Measurements from ENCODE around the gene HRAS. TPM values are rescaled to one million over a fixed set of nuclear protein-coding genes. Genes with fewer than 3 reads are reported as not detected.
A peak's percentile ranks its signal among the peaks of the same experiment; 100 is the strongest.

Gene HRAS
- total RNA-seq, 1 experiment from 2014 or later: 123 TPM

DNA sequence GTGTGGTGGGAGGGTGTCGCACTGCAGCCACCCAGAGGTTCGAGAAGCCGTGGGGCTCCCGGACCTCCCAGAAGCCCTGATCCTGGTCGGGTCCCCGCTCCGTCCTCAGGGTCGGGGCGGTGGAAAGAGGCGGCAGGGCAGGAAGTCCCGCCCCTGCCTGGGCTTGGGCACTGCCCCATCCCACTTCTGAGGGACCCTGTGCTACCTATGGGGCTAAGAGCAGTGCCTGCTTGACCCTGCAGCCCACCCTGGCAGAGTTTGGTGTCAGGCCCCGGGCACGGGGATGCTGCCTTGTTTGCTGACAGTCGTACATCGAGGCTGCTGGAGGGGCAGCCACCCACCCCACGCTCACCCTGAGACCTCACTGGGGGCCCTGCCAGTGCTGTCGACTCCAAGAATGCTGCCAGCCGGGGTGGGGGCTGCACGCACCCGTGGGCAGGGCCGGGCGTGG, 47.8 kb downstream of the HRAS start:
- no peak for DNase-seq (ENCODE audit: unreplicated experiment)
- H3K4me1 Mint-ChIP-seq (ENCODE audit: insufficient read depth, unreplicated experiment): no peaks in the 10 kb centered on the region
- ChIA-PET POLR2A (no interaction called here), CTCF (no interaction called here)
- intact Hi-C loops (cut with micrococcal nuclease): no loop called here
- no TSS peak for BruUV-seq (replicated peaks)
- peaks cover 10% of the 10 kb centered on the region for H3K36me3 Mint-ChIP-seq (ENCODE audit: insufficient read depth, unreplicated experiment)
- TF ChIP-seq, protein P1, sequence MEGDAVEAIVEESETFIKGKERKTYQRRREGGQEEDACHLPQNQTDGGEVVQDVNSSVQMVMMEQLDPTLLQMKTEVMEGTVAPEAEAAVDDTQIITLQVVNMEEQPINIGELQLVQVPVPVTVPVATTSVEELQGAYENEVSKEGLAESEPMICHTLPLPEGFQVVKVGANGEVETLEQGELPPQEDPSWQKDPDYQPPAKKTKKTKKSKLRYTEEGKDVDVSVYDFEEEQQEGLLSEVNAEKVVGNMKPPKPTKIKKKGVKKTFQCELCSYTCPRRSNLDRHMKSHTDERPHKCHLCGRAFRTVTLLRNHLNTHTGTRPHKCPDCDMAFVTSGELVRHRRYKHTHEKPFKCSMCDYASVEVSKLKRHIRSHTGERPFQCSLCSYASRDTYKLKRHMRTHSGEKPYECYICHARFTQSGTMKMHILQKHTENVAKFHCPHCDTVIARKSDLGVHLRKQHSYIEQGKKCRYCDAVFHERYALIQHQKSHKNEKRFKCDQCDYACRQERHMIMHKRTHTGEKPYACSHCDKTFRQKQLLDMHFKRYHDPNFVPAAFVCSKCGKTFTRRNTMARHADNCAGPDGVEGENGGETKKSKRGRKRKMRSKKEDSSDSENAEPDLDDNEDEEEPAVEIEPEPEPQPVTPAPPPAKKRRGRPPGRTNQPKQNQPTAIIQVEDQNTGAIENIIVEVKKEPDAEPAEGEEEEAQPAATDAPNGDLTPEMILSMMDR (IDR thresholded peaks at IDR 0.05; ENCODE audit: unreplicated experiment): no peak
- no peak overlapping the region for H3K4me3 Mint-ChIP-seq (ENCODE audit: unreplicated experiment)
- no peaks in the 10 kb centered on the region for H3K27me3 Mint-ChIP-seq (ENCODE audit: insufficient read depth, unreplicated experiment)
- H3K9me3 Mint-ChIP-seq (ENCODE audit: unreplicated experiment): no peaks in the 10 kb centered on the region
- H3K27ac Mint-ChIP-seq (ENCODE audit: low read depth, unreplicated experiment): no peak overlapping the region

GRCh38 chr11:486189-486588, 49.2 kb downstream of the HRAS start:
- H3K9me3 Mint-ChIP-seq (ENCODE audit: unreplicated experiment): no peaks in the 10 kb centered on the region
- H3K27ac Mint-ChIP-seq (ENCODE audit: low read depth, unreplicated experiment): no peak overlapping the region
- no peaks in the 10 kb centered on the region for H3K27me3 Mint-ChIP-seq (ENCODE audit: insufficient read depth, unreplicated experiment)
- intact Hi-C loops (cut with micrococcal nuclease): no loop called here
- POLR2A ChIA-PET: no interaction called here
- H3K4me1 Mint-ChIP-seq (ENCODE audit: insufficient read depth, unreplicated experiment): no peaks in the 10 kb centered on the region
- H3K4me3 Mint-ChIP-seq (ENCODE audit: unreplicated experiment): no peak overlapping the region
- no peak for DNase-seq (ENCODE audit: unreplicated experiment)
- BruUV-seq (replicated peaks): no TSS peak
- TF ChIP-seq, protein P1 (IDR thresholded peaks at IDR 0.05; ENCODE audit: unreplicated experiment): no peak
- CTCF ChIA-PET: no interaction called here
- peaks cover 6% of the 10 kb centered on the region for H3K36me3 Mint-ChIP-seq (ENCODE audit: insufficient read depth, unreplicated experiment)

DNA sequence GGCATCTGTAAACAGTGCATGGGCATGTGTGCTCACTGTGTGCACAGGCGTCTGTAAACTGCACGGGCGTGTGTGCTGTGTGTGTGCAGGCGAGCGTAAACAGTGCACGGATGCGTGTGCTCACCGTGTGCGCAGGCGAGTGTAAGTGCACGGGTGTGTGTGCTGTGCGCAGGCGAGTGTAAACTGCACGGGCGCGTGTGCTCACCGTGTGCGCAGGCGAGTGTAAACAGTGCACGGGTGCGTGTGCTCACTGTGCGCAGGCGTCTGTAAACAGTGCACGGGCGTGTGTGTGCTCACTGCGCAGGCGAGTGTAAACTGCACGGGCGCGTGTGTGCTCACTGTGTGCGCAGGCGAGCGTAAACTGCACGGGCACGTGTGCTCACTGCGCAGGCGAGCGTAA, 50.8 kb downstream of the HRAS start:
- ChIA-PET POLR2A (no interaction called here), CTCF (no interaction called here)
- no peak for DNase-seq (ENCODE audit: unreplicated experiment)
- no peaks in the 10 kb centered on the region for H3K27me3 Mint-ChIP-seq (ENCODE audit: insufficient read depth, unreplicated experiment)
- H3K9me3 Mint-ChIP-seq (ENCODE audit: unreplicated experiment): no peaks in the 10 kb centered on the region
- no peaks in the 10 kb centered on the region for H3K4me1 Mint-ChIP-seq (ENCODE audit: insufficient read depth, unreplicated experiment)
- TF ChIP-seq, protein P1 (IDR thresholded peaks at IDR 0.05; ENCODE audit: unreplicated experiment): no peak
- H3K36me3 Mint-ChIP-seq (ENCODE audit: insufficient read depth, unreplicated experiment): peaks cover 6% of the 10 kb centered on the region
- H3K27ac Mint-ChIP-seq (ENCODE audit: low read depth, unreplicated experiment): no peak overlapping the region
- no TSS peak for BruUV-seq (replicated peaks)
- H3K4me3 Mint-ChIP-seq (ENCODE audit: unreplicated experiment): no peak overlapping the region
- intact Hi-C loops (cut with micrococcal nuclease): no loop called here

Small RNA genes lying within 50 kb of the gene (microRNA-seq; reads per million reads assigned to microRNA genes)
- 168 reads per million, percentile 76 among the genes with 10 or more reads in this experiment for gene MIR210

Other genes starting within 250 kb of the HRAS start
- 6.3 and 8.5 TPM in 2 replicates for gene PGGHG, start 246.4 kb downstream of the HRAS start, total RNA-seq (2022)
- gene IFITM5, start 236.1 kb downstream of the HRAS start, total RNA-seq (2022): not detected in 2 replicates
- 288 and 314 TPM in 2 replicates for gene IFITM2, start 227.8 kb downstream of the HRAS start, total RNA-seq (2022)
- 1.8 and 4.8 TPM in 2 replicates for gene IFITM1, start 221.5 kb downstream of the HRAS start, total RNA-seq (2022)
- 415 and 497 TPM in 2 replicates for gene IFITM3, start 214.7 kb downstream of the HRAS start, total RNA-seq (2022)
- 20.0 and 25.9 TPM in 2 replicates for gene B4GALNT4, start 166.1 kb downstream of the HRAS start, total RNA-seq (2022)
- gene PKP3, start 141.4 kb downstream of the HRAS start, total RNA-seq (2022): 129 and 177 TPM in 2 replicates
- gene SIGIRR, start 120.6 kb downstream of the HRAS start, total RNA-seq (2022): 6.2 and 7.7 TPM in 2 replicates
- gene ANO9, start 93.6 kb downstream of the HRAS start, total RNA-seq (2022): 7.2 and 9.4 TPM in 2 replicates
- gene PTDSS2, start 85.3 kb downstream of the HRAS start, total RNA-seq (2022): 28.2 and 29.4 TPM in 2 replicates
- 288 TPM in 2 replicates for gene RNH1, start 28.3 kb downstream of the HRAS start, total RNA-seq (2022)
- 0.54 and 0.75 TPM in 2 replicates for gene LRRC56, start 2.0 kb upstream of the HRAS start, total RNA-seq (2022)
- gene LMNTD2, start 25.2 kb upstream of the HRAS start, total RNA-seq (2022): 6.1 and 8.0 TPM in 2 replicates
- 11.4 and 13.3 TPM in 2 replicates for gene RASSF7, start 25.4 kb upstream of the HRAS start, total RNA-seq (2022)
- gene PHRF1, start 40.9 kb upstream of the HRAS start, total RNA-seq (2022): 29.9 and 31.8 TPM in 2 replicates
- gene IRF7, start 80.4 kb upstream of the HRAS start, total RNA-seq (2022): 7.7 and 9.5 TPM in 2 replicates
- gene CDHR5, start 89.4 kb upstream of the HRAS start, total RNA-seq (2022): not detected in 2 replicates
- not detected in 2 replicates for gene SCT, start 91.6 kb upstream of the HRAS start, total RNA-seq (2022)
- 0.44 and 1.3 TPM in 2 replicates for gene DRD4, start 101.7 kb upstream of the HRAS start, total RNA-seq (2022)
- gene DEAF1, start 159.6 kb upstream of the HRAS start, total RNA-seq (2022): 46.8 and 54.1 TPM in 2 replicates
- gene TMEM80, start 160.2 kb upstream of the HRAS start, total RNA-seq (2022): 12.2 and 12.8 TPM in 2 replicates
- 109 and 119 TPM in 2 replicates for gene EPS8L2, start 170.7 kb upstream of the HRAS start, total RNA-seq (2022)
- 93.8 and 137 TPM in 2 replicates for gene TALDO1, start 211.9 kb upstream of the HRAS start, total RNA-seq (2022)
- 54.6 and 67.7 TPM in 2 replicates for gene GATD1, start 241.9 kb upstream of the HRAS start, total RNA-seq (2022)